ENCODE measurements around the gene GMDS.

Gene GMDS

GRCh38 chr6:1587546-1587945, 657.9 kb downstream of the GMDS start:
- ATAC-seq = no peak
- TF ChIP-seq PATZ1 (CRISPR knock-in tag; IDR thresholded peaks at IDR 0.05; ENCODE audit: borderline replicate concordance) (no peak), OSR1 (CRISPR knock-in tag; IDR thresholded peaks at IDR 0.05) (no peak), CSDC2 (CRISPR knock-in tag; IDR thresholded peaks at IDR 0.05) (no peak), CREB5 (CRISPR knock-in tag; IDR thresholded peaks at IDR 0.05; ENCODE audit: low read depth) (no peak), ZNF70 (CRISPR knock-in tag; IDR thresholded peaks at IDR 0.05) (no peak), SNAI2 (CRISPR knock-in tag; IDR thresholded peaks at IDR 0.05) (no peak), CSRNP3 (CRISPR knock-in tag; IDR thresholded peaks at IDR 0.05) (no peak)

GRCh38 chr6:1586861-1587450, 658.4 kb downstream of the GMDS start:
- TF ChIP-seq PPARA (CRISPR knock-in tag; IDR thresholded peaks at IDR 0.05; ENCODE audit: borderline replicate concordance) (no peak), TCF4 (CRISPR knock-in tag; IDR thresholded peaks at IDR 0.05; ENCODE audit: borderline replicate concordance) (no peak), SNAI2 (CRISPR knock-in tag; IDR thresholded peaks at IDR 0.05) (no peak), TOX (CRISPR knock-in tag; IDR thresholded peaks at IDR 0.05; ENCODE audit: borderline replicate concordance) (no peak), POU6F1 (CRISPR knock-in tag; IDR thresholded peaks at IDR 0.05; ENCODE audit: borderline replicate concordance, low read depth) (no peak), ESRRG (CRISPR knock-in tag; IDR thresholded peaks at IDR 0.05) (no peak), ZFP3 (CRISPR knock-in tag; IDR thresholded peaks at IDR 0.05) (no peak), ZFP30 (CRISPR knock-in tag; IDR thresholded peaks at IDR 0.05) (no peak), TSHZ2 (CRISPR knock-in tag; IDR thresholded peaks at IDR 0.05) (no peak), BACH2 (CRISPR knock-in tag; IDR thresholded peaks at IDR 0.05; ENCODE audit: borderline replicate concordance) (no peak), CSDC2 (CRISPR knock-in tag; IDR thresholded peaks at IDR 0.05) (no peak), CREB5 (CRISPR knock-in tag; IDR thresholded peaks at IDR 0.05; ENCODE audit: low read depth) (no peak), RARB (CRISPR knock-in tag; IDR thresholded peaks at IDR 0.05) (no peak), ZNF70 (CRISPR knock-in tag; IDR thresholded peaks at IDR 0.05) (no peak), ARNTL (CRISPR knock-in tag; IDR thresholded peaks at IDR 0.05; ENCODE audit: borderline replicate concordance, low read depth) (no peak), OSR1 (CRISPR knock-in tag; IDR thresholded peaks at IDR 0.05) (no peak)
- ATAC-seq = no peak

GRCh38 chr6:1586256-1586655, 659.1 kb downstream of the GMDS start:
- no peak for TF ChIP-seq ZNF8 (CRISPR knock-in tag; IDR thresholded peaks at IDR 0.05)
- ATAC-seq = no peak

Data from SK-N-SH treated with all-trans-retinoic acid at 6 μM for 48 hours (cell line).